Measurements from ENCODE around the gene OTULINL.

OTULINL gene

DNA sequence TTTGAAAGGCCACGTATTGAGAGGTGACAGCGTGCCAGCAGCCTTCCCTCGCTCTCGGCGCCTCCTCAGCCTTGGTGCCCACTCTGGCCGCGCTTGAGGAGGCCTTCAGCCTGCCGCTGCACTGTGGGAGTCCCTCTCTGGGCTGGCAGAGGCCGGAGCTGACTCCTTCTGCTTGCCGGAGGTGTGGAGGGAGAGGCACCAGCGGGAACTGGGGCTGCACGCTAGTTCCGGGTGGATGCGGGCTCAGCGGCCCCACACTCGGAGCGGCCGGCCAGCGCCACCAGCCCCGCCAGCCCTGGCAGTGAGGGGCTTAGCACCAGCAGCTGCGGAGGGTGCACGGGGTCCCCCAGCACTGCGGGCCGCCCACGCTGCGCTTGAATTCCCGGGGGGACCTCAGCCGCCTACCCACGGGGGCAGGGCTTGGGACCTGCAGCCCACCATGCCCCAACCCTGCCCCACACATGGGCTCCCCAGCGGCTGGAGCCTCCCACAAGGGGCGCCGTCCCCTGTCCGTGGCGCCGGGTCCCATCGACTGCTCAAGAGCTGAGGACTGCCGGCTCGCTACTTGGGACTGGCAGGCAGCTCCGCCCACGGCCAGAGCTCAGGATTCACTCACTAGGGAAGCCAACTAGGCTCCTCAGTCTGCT lies 4.4 kb upstream of the OTULINL start:
- no peak for DNase-seq

DNA sequence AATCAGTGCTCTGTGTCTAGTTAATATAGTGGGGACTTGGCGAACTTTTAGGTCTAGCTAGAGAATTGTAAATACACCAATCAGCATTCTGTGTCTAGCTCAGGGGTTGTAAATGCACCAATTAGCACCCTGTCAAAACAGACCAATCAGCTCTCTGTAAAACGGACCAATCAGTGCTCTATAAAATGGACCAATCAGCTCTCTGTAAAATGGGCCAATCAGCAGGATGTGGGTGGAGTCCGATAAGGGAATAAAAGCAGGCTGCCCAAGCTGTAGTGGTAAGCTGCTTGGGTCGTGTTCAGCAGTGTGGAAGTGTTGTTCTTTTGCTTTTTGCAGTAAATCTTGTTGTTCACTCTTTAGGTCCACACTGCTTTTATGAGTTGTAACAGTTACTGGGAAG lies 3.6 kb upstream of the OTULINL start:
- no peak for DNase-seq

DNA sequence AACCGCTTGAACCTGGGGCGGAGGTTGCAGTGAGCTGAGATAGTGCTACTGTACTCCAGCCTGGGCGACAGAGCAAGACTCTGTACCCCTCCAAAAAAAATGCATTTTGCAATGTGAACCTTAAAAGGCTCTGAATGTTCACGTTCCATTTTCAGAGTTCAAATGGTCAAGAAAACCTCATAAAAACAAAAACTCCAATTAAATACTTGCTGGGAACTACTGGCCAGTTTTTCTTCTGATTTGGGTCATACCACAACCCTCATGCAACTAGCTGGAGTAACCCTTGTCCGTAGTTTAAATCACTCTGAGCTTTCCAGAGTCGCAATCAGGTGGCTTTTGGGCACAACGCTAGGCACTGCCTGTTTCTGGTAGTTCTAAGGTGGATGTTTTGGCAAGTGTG lies 2.3 kb upstream of the OTULINL start:
- no peak for DNase-seq

DNA sequence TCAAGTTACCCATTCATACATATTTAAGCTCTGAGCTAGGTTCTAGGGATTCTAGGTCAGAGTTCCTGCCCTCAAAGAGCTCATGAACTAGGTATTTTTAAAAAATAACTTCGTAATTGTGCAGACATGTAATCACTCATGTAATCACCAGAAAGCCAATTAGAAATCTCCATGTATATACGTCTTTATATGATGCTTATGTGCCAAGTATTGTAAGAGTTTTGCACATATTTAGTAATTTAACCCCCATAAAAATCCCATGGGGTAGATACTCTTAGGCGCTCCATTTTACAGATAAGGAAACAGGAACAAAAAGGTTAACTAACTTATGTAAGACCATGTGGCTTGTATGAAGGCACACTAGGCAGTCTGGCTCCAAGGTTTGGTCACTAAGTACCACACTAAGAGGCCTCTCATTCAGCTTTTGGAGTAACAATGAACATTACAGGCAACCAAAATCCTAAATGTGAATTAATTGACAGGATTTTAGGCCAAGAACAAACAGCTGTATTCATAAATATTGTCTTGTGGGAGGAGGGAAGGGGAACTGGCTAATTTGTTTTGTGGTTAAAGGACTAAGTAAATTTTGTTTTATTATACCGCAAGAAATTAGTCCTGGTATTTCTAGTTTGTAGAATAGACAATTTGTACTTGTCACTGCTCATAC lies 1.7 kb upstream of the OTULINL start:
- DNase-seq, result no peak

DNA sequence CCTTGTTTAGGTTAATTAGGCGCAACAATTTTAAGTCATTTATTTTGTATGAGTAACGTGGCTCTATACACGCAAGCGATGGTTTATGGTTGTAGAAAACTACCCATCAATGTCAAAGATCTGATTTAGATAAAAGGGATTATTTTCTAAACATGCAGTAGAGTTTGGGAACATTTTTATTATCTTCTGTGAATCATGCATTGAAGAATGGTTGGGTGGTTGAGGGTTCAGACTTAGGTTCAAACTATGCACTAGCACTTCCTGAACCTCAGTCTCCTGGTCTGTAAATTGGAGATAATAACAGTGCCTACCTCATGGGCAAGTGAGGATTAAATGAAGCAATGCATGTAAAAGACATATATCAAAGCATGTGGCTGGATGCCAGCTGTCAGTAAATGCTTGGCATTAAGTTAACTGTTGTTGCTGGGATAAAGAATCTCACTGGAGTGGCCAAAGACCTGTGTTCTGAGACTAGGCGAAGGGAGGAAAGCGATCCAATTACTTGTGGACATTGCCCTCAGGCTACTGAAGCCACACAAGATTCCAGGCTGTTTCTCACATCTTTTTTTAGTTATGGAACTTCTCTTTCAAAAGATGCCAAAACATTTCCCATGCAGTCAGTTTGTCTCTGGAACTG lies 1.1 kb upstream of the OTULINL start:
- no peak for DNase-seq

DNA sequence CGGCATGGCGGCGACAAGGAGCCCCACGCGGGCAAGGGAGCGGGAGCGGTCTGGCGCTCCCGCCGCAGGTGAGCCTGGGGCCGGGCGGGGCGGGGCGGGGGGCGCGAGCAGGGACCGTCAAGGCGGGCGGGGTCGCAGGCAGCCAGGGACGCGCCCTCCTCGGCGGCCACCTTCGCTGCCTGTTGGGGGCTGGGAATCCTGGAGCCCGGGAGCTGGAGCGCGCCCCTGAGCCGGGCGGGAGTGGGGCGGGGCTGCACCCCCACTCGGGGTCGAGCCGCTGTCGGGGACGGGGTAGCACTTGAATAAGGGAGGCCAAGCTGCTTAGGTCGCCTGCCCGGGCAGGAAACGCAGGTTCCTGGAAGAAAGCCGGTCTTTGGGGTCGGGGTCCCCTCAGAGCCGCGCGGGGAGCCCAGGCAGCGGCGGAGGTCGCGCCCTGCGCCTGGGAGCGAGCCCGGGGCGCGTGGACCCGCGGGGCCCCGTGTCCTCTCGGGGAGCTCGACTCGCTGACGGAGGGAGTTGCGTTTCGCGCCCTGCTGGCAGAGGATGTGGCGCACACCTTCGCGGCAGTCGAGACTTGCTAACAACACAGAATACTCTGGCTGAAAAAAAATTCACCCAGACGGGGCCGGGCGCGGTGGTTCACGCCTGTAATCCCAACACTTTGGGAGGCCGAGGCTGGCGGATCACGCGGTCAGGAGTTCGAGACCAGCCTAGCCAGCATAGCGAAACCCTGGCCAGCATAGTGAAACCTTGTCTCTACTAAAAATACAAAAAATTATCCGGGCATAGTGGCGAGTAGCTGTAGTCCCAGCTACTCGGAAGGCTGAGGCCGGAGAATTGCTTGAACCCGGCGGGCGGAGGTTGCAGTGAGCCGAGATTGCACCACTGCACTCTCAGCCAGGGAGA lies 552 bp downstream of the OTULINL start:
- no peak for DNase-seq

DNA sequence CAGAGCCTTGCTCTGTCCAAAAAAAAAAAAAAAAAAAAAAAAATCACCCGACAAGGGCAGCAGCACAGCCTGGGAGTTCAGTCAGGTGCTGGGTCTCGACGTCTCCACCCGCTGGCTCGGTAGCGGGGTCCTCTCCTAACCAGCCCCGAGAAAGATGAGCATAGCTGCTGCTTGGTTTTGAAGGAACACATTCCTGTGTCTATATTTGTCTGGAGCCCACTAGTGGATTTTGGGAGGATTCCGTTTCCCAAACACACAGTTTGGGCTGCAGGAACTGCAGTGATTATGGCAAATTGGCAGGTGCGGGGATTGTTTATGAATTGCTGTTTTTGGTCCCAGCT lies 1.2 kb downstream of the OTULINL start:
- DNase-seq, result no peak

DNA sequence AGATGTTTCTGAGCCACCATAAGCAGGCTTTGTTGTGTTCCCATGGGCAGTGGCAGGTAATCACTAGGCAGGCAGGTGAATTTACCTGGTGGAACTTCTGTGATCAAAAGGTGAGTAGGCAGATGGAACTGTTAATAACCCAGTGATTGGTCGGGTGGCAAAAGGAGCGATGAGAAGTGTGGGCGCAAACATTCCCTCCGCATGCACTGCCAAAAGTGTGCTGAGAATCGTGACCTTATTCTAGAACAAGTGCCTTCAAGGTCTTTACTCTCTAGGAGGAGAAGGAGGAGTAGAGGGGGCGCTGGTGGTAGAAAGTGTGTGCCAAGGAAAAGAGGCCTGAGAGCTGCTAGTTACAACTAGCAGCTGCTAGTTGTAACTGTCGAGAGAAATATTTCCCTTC lies 3.3 kb downstream of the OTULINL start:
- DNase-seq, result no peak

DNA sequence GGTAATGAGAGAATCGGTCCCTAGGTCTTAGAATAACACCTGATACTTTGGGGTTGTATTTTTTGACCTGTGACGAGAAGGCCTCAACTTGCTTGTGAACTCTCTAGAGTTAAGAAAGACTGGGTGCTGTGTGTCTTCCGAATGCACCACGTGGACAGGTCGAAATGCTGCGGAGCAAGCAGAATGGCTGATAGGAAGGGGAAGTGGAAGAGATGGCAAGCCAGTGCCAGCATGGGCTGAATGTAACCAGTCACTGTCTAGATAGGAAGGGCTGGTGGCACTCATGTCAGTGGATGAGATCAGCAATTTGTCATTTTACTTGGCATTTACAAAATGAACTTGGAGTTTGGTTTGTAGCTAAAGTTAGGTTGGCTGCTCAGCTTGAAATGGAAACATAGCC lies 5.6 kb downstream of the OTULINL start:
- no peak for DNase-seq

DNA sequence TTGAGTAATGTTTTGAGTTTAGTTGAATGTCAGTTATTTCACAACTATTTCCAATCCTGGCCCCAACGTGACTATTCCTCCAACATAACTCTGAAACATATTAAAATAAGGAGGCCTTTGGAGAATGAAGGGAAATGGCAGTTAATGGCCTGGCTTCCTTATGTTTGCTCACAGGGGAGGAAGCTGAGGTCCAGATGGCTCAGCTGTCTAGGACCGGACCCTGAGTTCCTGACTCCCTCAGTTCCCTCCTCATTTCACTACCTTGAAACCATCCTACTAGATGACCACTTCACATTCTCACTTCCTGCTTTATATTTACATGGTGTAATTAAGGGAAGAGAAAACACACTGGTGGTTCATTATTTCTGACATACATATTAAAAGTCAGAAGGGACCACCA lies 6.6 kb downstream of the OTULINL start:
- peak; percentile 76 for DNase-seq

DNA sequence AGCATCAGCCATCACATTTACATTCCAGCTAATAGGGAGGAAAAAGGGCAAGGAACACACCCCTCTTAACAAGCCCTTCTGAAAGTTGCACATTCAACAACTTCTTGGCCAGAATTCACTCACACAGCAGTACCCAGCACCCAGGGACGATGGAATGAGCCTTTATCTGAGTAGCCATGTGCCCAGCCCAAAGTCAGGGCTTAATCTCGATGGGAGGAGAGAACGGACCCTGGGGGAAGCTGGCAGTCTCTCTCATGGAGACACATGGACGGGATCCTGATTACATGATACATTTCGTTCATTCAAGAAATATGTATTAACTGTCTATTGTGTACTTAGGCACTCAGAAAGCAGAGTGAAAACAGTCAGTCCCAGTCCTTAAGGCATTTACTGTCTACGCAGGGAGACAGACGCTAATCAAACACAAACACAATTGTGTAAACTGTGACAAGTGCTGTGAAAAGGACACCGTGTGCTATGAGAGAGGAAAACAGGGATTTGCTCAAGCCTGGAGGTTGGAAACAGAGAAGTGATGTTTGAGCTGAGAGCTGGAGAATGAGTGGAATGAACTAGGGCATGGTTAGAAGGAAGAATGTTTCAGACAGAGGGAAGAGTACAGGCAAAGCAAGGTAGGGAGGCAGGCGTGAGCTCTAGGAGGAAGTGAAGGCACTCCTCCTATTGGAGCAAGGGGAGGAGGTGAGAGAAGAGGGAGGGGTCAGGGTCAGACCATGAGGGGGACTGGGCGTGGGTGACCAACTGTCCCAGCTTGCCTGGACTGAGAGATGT lies 7.4 kb downstream of the OTULINL start:
- DNase-seq, result no peak

DNA sequence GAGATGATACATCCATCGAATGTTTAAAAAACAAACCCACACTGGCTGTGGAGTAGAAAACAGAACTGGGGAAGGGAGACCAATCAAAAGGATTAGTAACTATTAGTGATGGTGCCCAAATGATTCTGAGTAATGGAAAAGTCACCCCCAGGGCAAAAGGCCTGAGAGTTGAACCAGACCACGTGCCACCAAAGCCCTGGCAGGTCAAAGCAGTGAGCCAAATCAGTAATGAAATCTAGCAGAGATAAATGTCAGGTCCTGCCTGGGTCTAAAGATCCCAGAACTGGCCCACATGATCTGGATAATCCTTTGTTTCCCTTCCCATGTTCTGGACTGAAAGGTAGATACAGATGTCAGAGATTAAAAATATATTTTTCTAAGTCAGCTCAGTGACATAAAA lies 9.4 kb downstream of the OTULINL start:
- no peak for DNase-seq

DNA sequence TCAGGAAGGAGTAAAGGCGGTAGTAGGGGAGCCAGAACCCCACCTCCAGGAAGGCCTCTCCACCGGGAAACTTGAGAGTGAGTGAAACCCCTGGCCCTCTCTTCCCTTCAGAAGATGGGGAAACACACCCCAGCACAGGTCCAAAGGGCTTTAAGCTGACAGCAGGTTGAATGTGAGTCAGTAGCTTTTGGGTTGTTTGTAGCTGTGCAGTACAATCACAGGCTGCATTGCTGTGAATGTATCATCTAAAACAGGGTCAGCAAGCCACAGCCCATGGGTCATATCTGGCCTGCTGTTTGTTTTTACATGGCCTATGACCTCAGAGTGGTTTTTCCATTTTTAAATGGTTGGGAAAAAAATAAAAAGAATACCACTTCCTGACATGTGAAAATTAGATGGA lies 10.0 kb downstream of the OTULINL start:
- DNase-seq, result no peak

DNA sequence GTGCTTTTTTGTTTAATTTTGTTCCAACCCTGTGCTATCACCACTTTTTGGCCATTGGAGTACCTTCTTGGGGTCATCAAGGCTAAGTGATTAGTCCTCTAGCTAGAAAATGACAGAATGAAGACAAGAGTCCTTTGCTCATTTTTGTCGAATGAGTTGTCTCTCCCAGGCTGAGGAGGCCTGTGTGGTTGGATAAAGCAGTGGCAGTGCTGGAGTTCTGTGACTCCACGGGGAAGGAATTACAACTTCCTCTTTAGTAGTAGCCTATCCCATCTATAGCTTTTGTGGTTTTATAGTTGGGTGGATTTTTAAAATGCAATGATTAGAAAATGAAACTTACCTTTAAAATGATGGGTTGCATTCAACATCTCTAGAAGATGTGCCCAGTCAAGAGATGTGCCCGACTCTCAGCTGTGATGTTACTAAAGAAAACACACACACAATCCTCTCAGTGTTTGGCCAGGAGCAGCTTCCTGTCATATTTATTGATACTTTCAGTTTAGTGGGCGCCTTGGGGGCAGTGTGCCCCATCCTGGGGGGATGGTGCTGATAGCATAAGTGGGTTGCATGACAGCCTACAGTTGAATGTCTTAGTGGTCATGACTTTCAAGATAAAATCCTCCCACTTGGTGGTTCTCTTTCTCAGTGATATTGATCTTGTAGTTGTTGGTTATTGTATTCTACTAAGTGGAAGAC lies 11.9 kb downstream of the OTULINL start:
- DNase-seq, result no peak

DNA sequence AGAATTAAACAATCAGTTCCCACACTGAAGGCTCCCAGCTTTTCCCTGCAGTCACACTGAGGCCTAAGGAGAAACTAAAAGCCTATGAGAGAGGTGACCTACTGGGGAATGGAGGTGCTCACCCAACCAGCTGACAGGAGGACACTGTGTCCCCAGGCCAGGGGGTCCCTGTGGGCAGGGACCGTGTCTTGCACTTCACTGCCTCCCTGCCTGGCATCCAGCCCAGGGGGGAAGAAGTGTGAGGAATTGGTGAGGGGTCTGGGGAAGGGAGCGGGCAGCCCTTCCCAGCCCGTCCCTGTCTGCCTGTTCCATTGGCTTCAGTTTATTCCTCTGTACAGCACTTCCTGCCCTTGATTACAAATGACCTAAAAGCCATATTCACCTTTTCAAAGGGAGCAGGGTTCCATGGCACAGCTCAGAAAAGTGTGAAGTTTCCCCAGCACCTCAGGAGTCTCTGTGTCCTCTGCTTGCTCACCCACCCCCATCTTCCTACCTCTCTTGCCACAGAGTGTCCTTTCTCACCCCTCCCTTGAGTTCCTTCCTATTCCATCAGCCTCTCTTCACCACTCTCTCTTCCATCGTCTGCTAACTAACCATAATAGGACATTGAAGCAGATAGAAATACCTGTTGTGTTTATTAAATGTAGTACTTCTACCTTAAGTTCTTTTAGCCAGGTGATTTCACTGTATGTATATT lies 12.9 kb downstream of the OTULINL start:
- no peak for DNase-seq

DNA sequence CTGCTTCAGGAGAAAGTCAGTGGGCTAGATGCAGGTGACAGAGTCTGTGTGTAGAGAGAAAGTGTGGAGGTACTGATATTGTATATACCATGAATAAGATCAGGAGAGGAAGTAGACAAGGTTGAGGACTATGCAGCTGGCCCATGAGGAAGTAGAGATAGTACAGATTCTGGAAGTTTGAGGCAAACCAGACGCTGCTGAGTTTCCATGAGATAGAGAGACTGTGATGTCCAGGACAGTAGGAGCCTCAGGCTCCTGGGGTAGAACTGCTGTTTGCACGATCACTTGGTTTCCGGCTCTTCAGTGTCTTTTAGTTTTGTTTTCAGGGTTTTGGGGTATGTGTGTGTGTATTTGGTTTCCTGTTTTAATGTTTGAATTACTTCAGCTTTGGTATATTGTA lies 13.6 kb downstream of the OTULINL start:
- DNase-seq, result peak; percentile 81

DNA sequence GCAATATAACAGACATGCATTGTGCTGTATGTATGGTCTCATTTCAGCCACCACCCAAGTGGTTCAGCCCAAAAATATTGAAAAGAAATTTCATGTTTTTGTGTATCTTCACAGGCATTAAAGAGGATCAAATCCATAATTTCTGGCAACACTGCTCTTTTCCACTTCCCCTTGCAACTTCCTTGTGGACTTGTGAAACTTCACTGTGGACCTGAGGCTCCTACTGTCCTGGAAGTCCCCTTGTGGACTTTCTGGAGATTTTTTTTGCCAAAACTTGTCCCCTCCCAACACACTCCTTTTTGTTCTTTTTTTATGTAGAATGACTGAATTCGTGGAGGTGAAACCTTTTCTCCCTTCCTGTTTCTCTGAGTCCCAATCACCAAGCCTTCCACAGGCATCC lies 14.3 kb downstream of the OTULINL start:
- DNase-seq, result no peak

DNA sequence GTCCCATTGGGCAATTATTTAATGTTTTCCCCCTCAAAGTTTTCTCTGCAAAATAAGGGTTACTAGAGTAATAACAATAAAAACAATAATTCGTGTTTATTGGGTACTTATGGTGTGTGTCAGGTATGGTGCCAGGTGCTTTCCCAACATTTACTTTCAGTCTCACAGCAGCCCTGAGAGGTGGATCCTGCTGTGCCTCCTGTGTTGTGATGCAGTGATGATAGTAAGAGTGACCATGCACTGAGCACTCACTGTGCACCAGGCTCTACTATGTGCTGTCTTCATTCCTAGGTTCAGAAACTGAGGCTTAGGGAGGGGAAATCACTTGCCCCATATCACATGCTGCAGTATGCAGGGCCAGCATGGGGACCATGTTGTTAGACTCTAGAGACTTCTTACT lies 15.5 kb downstream of the OTULINL start:
- DNase-seq, result no peak

DNA sequence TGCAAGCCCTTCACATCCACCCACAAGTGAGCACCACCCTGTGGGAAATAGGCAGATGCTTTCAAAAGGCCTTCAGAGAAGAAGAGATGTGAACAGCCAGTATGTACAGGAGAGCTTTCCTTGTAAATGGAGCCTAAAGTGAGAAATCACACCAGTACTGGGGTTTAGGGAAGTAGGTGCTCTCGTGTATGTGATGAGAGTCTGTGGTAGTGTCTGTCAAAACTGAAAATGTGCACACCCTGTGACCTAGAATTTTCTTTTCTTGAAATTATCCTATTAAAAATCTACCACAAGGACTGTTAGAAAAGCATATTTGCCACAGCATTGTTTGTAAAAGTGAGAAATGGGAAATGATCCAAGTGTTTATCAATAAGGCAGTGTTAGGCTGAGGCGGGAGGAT lies 16.6 kb downstream of the OTULINL start:
- no peak for DNase-seq

DNA sequence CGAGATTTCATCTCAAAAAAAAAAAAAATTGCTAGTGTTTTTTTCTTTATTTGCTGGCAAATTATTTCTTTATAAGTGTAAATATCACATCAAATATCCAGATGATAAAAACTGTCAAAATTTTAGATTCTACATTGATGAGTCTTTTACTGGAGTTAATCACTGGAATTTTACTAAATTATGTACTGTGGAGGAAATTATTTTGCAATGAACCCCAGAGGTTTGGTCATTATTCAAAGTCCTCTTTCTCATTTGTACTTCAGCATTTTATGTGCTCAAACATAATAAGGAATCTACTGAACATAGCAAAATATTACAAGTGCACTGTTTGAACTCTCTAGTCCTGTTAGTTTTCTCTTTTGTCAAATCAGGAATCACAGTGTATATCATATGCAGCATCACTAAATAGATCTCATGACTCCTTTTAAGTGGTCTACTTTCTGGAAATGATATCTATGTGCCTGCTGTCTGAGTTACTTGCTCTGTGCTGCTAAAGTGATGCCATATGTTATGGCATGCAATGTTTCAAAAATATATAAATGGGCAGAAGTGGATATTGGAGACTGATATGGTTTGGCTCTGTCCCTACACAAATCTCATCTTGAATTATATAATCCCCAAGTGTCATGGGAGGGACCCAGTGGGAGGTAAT lies 18.0 kb downstream of the OTULINL start:
- no peak for DNase-seq

DNA sequence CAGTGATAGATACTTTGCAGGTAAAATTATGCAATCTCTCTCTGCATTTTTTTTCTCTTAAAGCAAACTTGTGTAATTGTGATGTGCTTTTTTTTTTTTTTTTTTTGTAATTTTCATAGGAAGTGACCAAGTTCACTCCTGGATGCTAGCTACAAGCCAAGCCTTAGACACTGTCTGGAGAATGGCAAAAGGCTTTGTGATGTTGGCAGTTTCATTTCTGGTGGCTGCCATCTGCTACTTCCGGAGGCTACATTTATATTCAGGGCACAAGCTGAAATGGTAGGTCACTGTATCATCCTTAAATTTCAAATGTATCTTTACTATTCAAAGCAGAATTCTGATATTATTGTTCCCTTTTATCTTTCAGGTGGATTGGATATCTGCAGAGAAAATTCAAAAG lies 19.3 kb downstream of the OTULINL start:
- no peak for DNase-seq
